NAMALWA (cell line): ENCODE measurements around the gene ATP6V1C2.
"Not testable (repeated sequence)": the region's sequence is repeated elsewhere in the genome, so short reads cannot be mapped to it uniquely, and the experiment has no call there.

Experiments
- DNase-seq: peaks from one replicate; pipeline ENCODE4 v3.0.0-alpha.2; 2015; ENCODE audit warnings: low spot score

Gene ATP6V1C2

DNA sequence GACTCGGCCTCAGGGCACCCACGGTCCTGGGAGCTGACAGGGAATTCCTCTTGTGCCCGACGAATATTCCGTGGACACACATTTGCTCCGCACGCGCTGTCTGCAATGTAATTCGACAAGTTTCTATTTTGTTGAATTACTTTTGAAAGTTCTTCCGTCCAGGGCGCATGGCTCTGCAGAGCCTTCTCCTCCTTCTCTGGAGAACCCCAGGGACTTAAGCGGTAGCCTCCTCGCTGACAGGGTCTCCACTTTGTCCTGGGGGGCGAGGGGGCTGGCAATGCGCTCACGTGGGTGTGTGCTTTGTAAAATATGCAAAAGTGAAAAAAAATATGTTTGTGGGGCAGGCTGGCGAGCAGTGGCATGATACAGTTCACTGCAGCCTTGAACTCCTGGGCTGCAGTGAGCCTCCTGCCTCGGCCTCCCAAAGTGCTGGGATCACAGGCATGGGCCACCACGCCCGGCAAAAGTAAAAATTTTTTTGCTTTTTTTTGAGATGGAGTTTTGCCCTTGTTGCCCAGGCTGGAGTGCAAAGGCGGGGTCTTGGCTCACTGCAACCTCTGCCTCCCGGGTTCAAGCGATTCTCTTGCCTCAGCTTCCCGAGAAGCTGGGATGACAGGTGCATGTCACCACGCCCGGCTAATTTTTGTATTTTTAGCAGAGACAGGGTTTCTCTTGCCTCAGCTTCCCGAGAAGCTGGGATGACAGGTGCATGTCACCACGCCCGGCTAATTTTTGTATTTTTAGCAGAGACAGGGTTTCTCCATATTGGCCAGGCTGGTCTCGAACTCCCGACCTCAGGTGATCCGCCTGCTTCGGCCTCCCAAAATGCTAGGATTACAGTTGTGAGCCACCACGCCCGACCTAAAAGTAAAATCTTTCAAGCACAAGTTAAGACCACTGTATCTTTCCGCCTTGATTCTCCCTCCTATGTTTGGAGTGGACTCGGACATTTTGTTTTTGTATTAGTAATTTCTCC, 92.0 kb downstream of the ATP6V1C2 start:
- DNase-seq: not testable (repeated sequence)

GRCh38 chr2:10814142-10814541, 92.7 kb downstream of the ATP6V1C2 start:
- DNase-seq: no peak

DNA sequence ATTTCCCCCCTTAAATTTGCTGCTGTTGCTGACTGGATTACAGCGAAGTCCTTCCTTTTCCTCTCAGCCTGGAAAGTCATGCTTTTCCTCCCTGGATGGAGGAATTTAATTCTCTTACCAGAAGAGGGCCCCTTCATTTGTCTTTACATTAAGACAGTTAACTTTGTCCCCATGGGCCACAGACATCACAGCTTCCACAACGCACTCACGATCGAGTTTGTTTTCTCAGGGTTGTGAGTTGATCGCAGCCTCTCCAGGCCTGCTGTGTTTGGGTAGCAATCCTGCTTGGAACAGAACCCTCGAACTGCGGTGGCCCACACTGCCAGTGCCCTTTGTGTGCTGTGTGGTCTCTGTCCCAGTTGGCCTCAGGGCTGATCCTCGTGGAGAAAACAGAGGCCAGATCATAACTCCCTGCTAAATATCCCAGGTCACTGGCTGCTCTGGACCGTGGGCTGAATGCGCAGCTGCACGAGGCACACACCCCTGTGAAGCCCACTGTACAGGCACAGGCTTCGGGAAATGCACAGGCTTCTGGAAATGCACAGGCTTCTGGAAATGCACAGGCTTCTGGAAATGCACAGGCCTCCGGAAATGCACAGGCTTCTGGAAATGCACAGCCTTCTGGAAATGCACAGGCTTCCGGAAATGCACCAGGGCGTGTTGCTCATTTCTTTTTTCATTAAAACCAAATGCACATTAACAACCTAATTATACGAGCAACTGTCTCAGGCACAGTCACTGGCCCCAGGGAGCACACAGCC, 93.3 kb downstream of the ATP6V1C2 start:
- DNase-seq: no peak

- DNase-seq: peak; percentile 16
Observed at GRCh38 chr2:10817413-10817812, 96.0 kb downstream of the ATP6V1C2 start.

- DNase-seq: not testable (repeated sequence)
Observed at GRCh38 chr2:10818305-10818704, 96.9 kb downstream of the ATP6V1C2 start.

DNA sequence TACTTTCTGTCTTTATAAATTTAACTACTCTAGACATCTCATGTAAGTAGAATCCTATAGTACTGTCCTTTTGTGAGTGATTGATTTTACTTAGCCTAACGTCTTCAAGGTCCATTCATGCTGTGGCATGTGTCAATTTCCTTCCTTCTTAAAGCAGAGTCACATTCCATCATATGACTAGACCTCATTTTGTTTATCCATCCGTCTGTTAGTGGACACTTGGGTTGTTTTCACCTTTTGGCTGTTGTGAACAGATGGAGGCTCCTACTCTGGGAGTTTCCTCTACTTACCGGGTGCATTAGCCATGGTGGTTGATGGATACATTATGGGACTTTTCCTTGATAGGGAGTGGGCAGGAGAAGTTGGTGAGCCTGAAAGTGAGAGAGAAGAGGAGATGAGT, 97.6 kb downstream of the ATP6V1C2 start:
- no peak for DNase-seq

- DNase-seq: no peak
Observed at GRCh38 chr2:10819714-10820314, 98.4 kb downstream of the ATP6V1C2 start.

DNA sequence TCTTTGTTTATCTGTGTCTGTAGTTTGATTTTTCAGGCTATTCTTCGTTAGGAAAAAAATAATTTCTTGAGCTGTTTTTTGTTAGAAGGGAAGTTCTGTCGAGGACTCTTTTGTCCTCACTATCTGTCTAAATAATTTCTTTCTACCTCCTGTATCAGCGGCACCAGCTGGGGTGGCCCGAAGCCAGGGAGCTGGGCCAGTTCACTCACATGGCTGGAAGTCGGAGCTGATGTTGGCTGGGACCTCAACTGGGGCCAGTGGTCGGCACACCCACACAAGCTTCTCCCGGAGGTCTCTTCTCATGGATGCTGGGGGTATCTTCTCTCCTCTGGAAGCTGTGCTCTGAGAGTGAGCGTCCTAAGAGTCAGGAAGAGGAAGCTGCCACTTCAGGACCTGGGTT, 99.1 kb downstream of the ATP6V1C2 start:
- DNase-seq: no peak

- DNase-seq: no peak
Observed at GRCh38 chr2:10820978-10821695, 99.7 kb downstream of the ATP6V1C2 start.

DNA sequence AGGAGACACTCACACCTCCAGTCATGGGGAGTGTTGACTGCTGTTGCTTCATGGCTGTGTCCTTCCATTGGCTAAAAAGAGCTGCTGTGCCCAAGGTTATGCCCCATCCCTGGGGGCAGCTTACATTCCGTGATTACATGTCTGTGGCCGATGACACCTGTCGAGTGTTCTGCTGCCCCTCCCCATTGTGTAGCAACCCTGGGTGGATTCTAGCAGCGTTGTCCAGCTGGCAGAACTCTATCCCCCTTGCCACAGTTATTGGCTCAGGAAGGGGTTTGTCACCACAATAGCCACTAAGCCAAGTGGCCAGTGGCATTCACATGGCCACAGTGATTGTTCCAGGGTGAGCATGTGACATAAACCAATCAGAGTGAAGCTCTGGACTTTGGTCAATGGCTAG, 102.8 kb downstream of the ATP6V1C2 start:
- DNase-seq: no peak

GRCh38 chr2:10826026-10826425, 104.6 kb downstream of the ATP6V1C2 start:
- DNase-seq: no peak

GRCh38 chr2:10826625-10827024, 105.2 kb downstream of the ATP6V1C2 start:
- peak; percentile 22 for DNase-seq

DNA sequence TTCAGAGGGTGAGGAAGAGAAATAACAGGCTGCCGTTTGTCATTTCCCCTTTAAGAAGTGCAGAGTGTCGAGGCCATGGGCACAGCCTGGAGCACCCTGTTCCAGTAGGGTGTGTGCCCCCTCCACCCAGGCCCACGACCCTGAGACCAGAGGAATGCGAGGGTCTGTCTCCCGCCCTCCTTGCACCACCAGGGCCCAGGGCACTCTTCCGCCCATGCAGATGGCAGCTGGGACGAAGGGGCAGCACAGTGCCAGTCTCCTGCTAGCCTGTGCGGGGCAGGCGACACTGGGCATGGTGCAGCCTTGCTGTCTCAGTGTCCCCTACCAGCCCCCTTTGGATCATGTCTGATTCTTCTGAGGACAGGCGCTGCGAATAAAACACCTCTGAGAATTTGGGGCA, 106.9 kb downstream of the ATP6V1C2 start:
- DNase-seq: no peak

DNA sequence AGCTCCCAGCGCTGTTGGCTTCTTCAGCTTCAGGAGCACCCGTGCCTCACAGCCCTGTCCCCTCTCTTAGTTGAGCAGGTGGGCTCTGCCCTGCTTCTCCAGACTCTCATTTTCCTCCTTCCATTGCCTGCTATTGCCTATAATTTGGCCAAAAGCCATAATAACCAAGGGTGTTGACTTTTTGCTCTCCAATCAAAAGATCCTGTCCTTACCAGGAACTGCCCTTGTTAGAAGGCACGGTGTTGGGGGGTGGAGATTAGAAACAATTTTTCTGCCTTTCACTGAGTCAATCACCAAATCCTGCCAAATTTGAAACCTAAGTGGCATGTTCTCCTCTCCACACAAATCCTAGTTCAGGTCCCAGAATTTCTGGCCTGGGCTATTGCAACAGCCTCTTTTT, 107.9 kb downstream of the ATP6V1C2 start:
- no peak for DNase-seq

- DNase-seq: no peak
Observed at GRCh38 chr2:10830203-10830602, 108.8 kb downstream of the ATP6V1C2 start.

- DNase-seq: no peak
Observed at GRCh38 chr2:10830641-10831399, 109.4 kb downstream of the ATP6V1C2 start.

DNA sequence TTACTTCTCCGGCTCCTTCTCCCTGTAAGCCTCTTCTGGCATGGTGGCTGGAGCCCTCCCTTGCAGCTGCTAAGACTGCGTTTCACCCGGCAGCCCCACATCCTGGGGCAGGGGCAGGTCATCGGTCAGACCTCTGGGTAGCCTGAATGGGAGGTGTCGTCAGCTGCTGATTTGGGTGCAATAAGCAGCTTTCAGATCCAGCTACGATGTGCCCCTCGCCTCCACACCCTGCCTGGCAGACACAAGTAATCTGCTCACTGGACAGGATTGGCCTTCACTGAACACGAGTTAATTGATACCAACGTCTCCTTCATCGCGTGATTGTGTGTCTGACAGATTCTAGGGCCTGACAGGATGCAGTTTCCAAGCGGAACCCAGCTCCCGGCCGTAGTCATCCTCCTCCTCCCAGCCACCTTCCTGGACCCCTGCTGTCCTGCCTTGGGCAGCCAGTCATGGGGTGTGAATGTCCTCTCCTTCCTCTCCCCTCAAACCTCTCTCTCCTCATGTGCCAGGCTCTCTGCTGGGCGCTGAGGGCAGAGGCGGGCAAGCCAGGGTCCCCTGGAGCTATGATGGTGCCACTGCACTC, 110.1 kb downstream of the ATP6V1C2 start:
- no peak for DNase-seq

DNA sequence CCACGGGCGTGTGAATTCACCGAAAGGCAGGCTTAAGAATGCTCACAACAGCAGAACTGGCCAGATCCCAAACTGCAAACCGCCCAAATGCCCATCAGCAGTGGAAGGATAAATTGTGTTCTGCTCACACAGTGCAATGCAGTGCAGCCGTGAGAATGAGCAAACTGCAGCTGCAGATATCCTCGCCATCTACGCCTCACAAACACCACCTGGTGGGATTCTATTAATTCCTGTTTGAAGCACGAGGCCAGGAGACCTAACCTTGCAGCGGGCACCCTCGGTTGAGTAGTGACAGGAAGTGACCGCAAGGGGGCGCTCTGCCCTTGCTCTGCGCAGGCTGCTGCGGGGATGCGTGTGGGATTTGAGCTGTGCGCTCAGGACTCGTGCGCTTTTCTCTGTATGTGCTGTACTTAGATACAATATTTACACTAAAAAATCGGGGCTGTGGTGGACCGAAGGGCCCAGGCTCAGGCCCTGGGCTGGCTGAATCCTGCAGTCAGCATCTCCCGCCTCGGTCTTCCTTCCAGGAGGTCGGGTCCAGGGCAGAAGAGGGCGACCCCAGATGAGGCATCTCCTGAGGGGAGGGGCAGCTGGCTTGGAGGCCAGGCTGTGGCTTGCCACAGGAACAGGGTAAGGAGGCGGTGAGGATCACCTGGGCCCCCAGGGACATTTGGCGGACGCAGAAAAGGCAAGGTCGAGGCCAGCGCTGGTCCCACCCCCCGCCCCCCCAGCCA, 110.9 kb downstream of the ATP6V1C2 start:
- DNase-seq: peak; percentile 93

- DNase-seq: no peak
Observed at GRCh38 chr2:10833021-10833420, 111.6 kb downstream of the ATP6V1C2 start.

GRCh38 chr2:10834068-10834655, 112.7 kb downstream of the ATP6V1C2 start:
- peak; percentile 16 for DNase-seq
